Choroid plexus epithelial cell (primary cell): Measurements from ENCODE around the gene SLC35F3.

Source experiments
- DNase-seq: peaks from one replicate; pipeline ENCODE4 v3.0.0-alpha.2; 2010; ENCODE audit warnings: low read depth
- H3K4me3 ChIP-seq: 2 replicates; pipeline ENCODE4 v1.5.1; 2011; ENCODE audit warnings: low read depth, mild to moderate bottlenecking, control low read depth, low read length, moderate library complexity
- TF ChIP-seq, protein P1 (sequence below): conservative IDR thresholded peaks from 2 replicates; pipeline ENCODE4 v1.5.1; 2011; ENCODE audit warnings: low read depth, mild to moderate bottlenecking, control low read depth, inconsistent platforms, low read length, moderate library complexity

Gene SLC35F3

GRCh38 chr1:234040446-234041317 is 136.2 kb downstream of the SLC35F3 start:
- TF ChIP-seq, protein P1, sequence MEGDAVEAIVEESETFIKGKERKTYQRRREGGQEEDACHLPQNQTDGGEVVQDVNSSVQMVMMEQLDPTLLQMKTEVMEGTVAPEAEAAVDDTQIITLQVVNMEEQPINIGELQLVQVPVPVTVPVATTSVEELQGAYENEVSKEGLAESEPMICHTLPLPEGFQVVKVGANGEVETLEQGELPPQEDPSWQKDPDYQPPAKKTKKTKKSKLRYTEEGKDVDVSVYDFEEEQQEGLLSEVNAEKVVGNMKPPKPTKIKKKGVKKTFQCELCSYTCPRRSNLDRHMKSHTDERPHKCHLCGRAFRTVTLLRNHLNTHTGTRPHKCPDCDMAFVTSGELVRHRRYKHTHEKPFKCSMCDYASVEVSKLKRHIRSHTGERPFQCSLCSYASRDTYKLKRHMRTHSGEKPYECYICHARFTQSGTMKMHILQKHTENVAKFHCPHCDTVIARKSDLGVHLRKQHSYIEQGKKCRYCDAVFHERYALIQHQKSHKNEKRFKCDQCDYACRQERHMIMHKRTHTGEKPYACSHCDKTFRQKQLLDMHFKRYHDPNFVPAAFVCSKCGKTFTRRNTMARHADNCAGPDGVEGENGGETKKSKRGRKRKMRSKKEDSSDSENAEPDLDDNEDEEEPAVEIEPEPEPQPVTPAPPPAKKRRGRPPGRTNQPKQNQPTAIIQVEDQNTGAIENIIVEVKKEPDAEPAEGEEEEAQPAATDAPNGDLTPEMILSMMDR = no peak
- DNase-seq = no peak

DNA sequence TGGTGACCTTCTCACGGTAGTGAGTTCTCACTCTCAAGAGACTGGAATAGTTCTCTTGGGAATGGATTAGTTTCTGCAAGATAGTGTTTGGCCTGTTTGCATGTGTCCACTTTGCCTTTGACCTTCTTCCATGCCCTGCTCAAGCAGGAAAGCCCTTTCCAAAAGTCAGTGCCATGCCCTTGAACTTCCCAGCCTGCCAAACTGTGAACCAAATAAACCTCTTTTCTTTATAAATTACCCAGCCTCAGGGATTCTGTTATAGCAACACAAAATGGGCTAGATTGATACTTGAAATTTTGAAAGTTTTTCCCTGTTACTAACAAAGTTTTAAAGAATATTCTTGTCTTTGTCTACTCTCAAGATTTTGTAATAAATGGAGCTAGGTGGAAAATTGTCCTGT is 139.6 kb downstream of the SLC35F3 start:
- TF ChIP-seq, protein P1 = no peak
- no peak overlapping the region for H3K4me3 ChIP-seq
- no peak for DNase-seq

More at GRCh38 chr1:234040446-234041317, 136.2 kb downstream of the SLC35F3 start:
- H3K4me3 ChIP-seq = no peak overlapping the region

- no peak overlapping the region for H3K4me3 ChIP-seq
- TF ChIP-seq, protein P1 = no peak
- DNase-seq = no peak
Measured at GRCh38 chr1:234047123-234047522, 142.6 kb downstream of the SLC35F3 start.

GRCh38 chr1:234062166-234062565 is 157.7 kb downstream of the SLC35F3 start:
- TF ChIP-seq, protein P1 = no peak
- no peak overlapping the region for H3K4me3 ChIP-seq
- DNase-seq = no peak

DNA sequence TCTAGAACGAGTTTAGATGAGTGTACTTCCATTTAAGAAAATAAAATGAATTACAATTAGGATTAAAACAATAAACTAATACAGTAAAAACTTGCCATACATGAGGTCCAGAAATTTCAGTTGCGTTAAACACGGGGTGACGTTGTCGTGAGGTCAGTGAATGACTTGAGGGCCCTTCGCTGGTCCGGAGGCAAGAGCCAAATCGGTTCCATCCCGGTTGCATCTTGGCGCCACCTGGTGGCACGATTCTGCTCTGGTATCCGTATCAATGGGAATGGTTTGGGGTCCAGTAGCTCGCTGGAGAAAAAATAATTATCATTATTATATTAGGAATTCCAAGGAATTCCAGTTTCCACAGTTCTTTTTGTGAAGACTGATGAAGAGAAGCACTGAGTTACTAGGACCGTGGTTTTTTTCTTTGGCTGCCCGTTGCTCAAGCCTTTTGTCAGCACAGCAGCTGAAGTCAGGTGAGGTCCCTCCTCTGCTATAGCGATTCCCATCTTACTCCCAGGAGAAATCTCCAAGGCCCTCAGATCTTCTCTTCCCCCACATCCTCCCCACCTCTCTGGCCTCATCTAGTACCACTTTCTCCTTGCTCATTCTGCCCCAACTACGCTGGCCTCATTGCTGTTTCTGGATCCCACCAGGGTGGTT is 161.4 kb downstream of the SLC35F3 start:
- H3K4me3 ChIP-seq = no peak overlapping the region
- peak; percentile 66 for DNase-seq
- TF ChIP-seq, protein P1 = peak; percentile 84

DNA sequence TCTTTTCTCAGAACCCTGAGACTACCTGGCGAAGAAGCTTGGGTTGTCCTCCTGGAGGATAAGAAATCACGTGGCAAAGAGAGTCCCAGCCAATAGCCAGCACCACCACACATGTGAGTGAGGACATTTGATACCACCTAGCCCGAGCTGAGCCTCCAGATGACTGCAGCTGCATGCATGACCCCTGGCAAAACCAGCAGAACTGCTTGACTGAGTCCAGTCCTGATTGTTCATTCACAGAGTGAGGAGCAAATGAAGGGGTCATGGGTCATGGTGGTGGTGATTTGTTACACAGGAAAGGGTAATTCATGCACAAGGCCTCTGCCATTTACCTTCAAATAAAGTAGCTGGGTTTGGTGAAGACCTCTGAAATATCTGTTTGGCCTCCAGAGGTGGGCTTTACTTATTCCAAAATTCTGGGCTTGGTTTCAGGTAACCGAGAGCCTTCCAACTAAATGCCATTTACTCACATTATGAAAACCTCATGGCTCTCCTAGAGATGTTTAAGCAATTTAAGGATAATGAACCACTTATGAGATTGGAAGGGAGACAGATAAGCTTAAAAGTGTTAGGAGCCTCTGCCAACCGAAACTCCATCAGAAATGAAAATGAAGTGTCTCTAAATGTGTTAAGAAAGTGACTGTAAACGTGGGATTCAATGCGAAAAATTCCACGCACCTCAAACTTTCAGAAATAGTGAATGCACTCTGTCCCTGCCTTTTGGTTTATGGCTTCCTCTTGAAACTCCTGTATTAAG is 163.3 kb downstream of the SLC35F3 start:
- TF ChIP-seq, protein P1 = no peak

More for the DNA sequence above, 163.3 kb downstream of the SLC35F3 start:
- DNase-seq = no peak
- no peak overlapping the region for H3K4me3 ChIP-seq
